Measurements from ENCODE around the gene SDK2. TPM values are rescaled to one million over a fixed set of nuclear protein-coding genes. Genes with fewer than 3 reads are reported as not detected.

SDK2 gene
- total RNA-seq, 1 donor from 2014 or later, result 12.3 TPM

DNA sequence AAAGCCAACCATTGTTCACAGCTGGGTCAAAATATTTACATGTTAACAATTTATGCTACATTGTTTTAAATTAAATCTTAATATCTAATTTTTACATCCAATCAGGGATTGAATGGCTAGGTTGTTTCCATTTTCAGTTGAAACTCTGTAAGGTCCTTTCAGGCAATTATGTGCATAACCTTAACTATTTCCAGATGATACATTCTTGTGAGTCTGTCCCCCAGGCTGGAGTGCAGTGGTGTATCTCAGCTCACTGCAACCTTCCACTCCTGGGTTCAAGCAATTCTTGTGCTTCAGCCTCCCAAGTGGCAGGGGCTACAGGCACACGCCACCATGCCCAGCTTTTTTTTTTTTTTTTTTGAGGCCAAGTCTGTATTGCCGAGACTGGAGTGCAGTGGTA lies 342.9 kb downstream of the SDK2 start:
- Mint-ChIP-seq H3K27ac (ENCODE audit: unreplicated experiment) (no peak overlapping the region), H3K4me3 (ENCODE audit: unreplicated experiment) (no peak overlapping the region), H3K4me1 (ENCODE audit: low read depth, unreplicated experiment) (peaks cover 39% of the 10 kb centered on the region), H3K36me3 (ENCODE audit: unreplicated experiment) (no peaks in the 10 kb centered on the region), H3K27me3 (ENCODE audit: unreplicated experiment) (peaks cover 2% of the 10 kb centered on the region), H3K9me3 (ENCODE audit: unreplicated experiment) (no peaks in the 10 kb centered on the region)
- no peak for DNase-seq
- TF ChIP-seq, protein P1, sequence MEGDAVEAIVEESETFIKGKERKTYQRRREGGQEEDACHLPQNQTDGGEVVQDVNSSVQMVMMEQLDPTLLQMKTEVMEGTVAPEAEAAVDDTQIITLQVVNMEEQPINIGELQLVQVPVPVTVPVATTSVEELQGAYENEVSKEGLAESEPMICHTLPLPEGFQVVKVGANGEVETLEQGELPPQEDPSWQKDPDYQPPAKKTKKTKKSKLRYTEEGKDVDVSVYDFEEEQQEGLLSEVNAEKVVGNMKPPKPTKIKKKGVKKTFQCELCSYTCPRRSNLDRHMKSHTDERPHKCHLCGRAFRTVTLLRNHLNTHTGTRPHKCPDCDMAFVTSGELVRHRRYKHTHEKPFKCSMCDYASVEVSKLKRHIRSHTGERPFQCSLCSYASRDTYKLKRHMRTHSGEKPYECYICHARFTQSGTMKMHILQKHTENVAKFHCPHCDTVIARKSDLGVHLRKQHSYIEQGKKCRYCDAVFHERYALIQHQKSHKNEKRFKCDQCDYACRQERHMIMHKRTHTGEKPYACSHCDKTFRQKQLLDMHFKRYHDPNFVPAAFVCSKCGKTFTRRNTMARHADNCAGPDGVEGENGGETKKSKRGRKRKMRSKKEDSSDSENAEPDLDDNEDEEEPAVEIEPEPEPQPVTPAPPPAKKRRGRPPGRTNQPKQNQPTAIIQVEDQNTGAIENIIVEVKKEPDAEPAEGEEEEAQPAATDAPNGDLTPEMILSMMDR (IDR thresholded peaks at IDR 0.05; ENCODE audit: partially characterized antibody, unreplicated experiment), result no peak

DNA sequence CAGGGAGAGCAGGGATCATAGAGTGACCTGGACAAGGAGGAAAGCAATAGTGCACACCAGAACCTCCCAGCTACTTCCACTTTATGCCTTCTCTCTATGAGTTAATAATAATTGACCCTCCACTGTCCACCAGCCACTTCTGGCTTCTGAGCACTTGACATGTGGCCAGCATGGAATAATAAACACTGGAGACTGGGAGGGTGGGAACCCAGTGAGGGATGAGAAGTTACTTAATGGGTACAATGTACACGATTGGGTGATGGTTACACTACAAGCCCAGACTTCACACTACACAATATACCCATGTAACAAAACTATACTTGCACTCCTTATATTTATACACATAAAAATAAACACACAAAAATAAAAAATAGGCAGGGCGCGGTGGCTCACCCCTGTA lies 343.9 kb downstream of the SDK2 start:
- no peak for DNase-seq
- Mint-ChIP-seq H3K4me1 (ENCODE audit: low read depth, unreplicated experiment) (peaks cover 33% of the 10 kb centered on the region), H3K27me3 (ENCODE audit: unreplicated experiment) (peaks cover 2% of the 10 kb centered on the region), H3K9me3 (ENCODE audit: unreplicated experiment) (no peaks in the 10 kb centered on the region), H3K4me3 (ENCODE audit: unreplicated experiment) (no peak overlapping the region), H3K27ac (ENCODE audit: unreplicated experiment) (no peak overlapping the region), H3K36me3 (ENCODE audit: unreplicated experiment) (no peaks in the 10 kb centered on the region)
- TF ChIP-seq, protein P1 (IDR thresholded peaks at IDR 0.05; ENCODE audit: partially characterized antibody, unreplicated experiment), result no peak

DNA sequence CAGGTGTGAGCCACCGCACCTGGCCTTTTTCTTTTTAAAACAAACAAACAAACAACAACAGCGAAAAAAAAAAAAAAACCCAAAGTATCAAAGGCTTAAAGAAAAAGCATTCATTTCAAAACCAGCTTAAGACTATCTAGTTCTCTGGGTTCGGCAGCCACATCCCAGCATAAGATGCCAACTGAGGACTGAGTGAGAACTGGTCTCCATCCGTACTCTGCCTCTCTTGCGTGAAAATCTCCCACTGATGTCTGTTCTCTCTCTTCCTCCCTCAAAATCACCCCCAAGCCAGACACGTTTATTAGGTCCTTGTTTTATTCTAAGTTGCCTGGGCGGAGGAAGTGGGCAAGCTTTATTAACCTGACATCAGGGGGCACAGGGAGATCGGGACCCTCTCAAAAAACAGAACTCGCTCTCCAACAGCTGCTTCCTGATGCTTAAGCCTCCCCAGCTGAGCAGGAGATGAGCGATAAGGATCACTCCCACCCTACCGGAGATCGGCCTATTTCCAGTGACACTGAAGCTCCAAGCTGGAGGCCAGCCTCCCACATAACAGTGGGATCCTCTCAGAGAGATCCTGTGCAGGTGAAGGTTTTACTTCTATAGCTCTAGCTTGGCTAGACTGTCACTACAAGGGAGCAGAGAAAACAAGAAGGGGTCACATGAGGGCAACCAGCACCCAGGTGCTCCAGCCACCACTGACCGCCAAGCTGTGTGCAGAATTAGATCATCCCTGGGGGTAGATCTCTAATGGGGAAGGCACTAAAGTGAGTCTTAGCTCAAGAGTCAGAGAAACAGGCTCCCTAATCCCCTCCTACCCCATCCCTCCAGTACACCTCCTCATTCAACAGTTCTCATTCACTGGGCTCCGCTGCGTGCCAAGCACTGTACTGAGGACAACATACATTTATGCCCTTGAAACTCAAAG lies 346.0 kb downstream of the SDK2 start:
- TF ChIP-seq, protein P1 (IDR thresholded peaks at IDR 0.05; ENCODE audit: partially characterized antibody, unreplicated experiment), result no peak
- no peak for DNase-seq
- Mint-ChIP-seq H3K4me3 (ENCODE audit: unreplicated experiment) (peak overlapping the region; percentile 23), H3K36me3 (ENCODE audit: unreplicated experiment) (no peaks in the 10 kb centered on the region), H3K27ac (ENCODE audit: unreplicated experiment) (peak overlapping the region; percentile 26), H3K9me3 (ENCODE audit: unreplicated experiment) (no peaks in the 10 kb centered on the region), H3K27me3 (ENCODE audit: unreplicated experiment) (no peaks in the 10 kb centered on the region), H3K4me1 (ENCODE audit: low read depth, unreplicated experiment) (peaks cover 25% of the 10 kb centered on the region)

DNA sequence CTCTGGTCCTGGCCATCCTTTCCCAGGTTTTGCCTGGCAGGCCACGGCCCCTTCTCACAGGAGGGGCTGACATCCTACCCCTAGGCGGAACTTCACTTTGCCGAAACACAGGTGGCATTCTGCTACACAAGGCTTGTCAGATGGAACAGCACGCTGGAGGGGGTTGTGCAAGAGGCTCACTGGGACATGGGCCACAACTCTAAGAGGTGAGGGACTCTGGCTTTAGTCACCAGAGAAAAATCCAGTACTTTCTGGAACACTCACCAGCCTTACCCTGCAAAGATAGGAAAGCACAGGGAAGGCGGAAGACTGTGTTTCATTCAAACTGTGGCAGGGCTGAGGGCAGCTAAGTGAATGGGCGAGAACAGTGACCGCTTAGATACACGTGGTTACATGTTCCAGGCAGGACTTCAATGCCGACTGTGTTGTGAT lies 350.7 kb downstream of the SDK2 start:
- Mint-ChIP-seq H3K4me3 (ENCODE audit: unreplicated experiment) (no peak overlapping the region), H3K36me3 (ENCODE audit: unreplicated experiment) (no peaks in the 10 kb centered on the region), H3K9me3 (ENCODE audit: unreplicated experiment) (no peaks in the 10 kb centered on the region), H3K4me1 (ENCODE audit: low read depth, unreplicated experiment) (peaks cover 23% of the 10 kb centered on the region), H3K27me3 (ENCODE audit: unreplicated experiment) (peaks cover 5% of the 10 kb centered on the region), H3K27ac (ENCODE audit: unreplicated experiment) (no peak overlapping the region)
- TF ChIP-seq, protein P1 (IDR thresholded peaks at IDR 0.05; ENCODE audit: partially characterized antibody, unreplicated experiment), result no peak
- DNase-seq, result no peak

DNA sequence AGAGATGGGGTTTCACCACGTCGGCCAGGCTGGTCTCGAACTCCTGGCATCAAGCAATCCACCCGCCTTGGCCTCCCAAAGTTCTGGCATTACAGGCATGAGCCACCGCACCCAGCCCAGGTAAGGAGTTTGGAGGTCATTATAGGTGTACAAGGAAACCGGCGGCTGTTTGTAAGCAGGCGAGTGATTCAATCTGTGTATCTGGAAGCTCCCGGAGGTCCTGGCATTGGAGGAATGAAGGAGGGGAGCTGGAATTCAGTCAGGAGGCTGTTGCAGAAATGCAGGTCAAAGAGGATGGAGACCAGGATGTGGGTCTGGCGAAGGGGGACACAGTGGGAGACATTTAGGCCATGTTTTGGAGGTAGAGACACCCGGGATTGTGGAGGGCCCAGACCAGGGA lies 351.2 kb downstream of the SDK2 start:
- Mint-ChIP-seq H3K36me3 (ENCODE audit: unreplicated experiment) (no peaks in the 10 kb centered on the region), H3K4me3 (ENCODE audit: unreplicated experiment) (no peak overlapping the region), H3K27ac (ENCODE audit: unreplicated experiment) (no peak overlapping the region), H3K4me1 (ENCODE audit: low read depth, unreplicated experiment) (peaks cover 20% of the 10 kb centered on the region), H3K9me3 (ENCODE audit: unreplicated experiment) (no peaks in the 10 kb centered on the region), H3K27me3 (ENCODE audit: unreplicated experiment) (peaks cover 6% of the 10 kb centered on the region)
- TF ChIP-seq, protein P1 (IDR thresholded peaks at IDR 0.05; ENCODE audit: partially characterized antibody, unreplicated experiment), result no peak
- DNase-seq, result no peak

Data from glutamatergic neuron (in vitro differentiated cells).